Measurements from ENCODE around the gene KIAA1755. TPM values are rescaled to one million over a fixed set of nuclear protein-coding genes. Genes with fewer than 3 reads are reported as not detected.

Gene KIAA1755
- total RNA-seq, 2 experiments from 2014 or later = not detected

DNA sequence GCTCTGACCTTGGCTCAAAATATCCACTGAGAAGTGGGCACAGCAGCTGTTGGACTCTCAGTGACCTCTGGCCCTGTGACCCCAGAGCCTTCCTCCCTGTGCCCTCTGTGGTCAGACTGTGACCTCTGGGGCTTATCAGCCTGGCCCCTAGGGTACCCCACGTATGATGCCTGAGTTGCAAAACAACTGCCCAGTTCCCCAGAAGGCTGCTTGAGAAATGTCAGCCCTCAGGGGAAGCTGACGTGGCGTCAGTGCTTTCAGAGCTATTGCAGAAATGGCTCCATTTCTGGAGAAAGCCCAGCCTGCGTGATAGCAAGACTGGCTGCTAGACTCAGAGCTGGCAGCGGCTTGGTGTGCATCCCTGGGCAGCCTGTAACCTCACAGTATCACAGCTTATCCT is 63.9 kb downstream of the KIAA1755 start:
- CTCF ChIA-PET = interaction anchor here (0.9 to 1.3 kb wide), 2 partner anchors 8 to 24 kb away, joined by 4 read pairs; no protein-coding TSS in a partner anchor
- Mint-ChIP-seq H3K27ac (no peak overlapping the region), H3K9me3 (ENCODE audit: low read depth) (peaks cover 4% of the 10 kb centered on the region), H3K36me3 (ENCODE audit: low read depth) (no peaks in the 10 kb centered on the region), H3K27me3 (peaks cover 7% of the 10 kb centered on the region), H3K4me3 (no peak overlapping the region), H3K4me1 (no peaks in the 10 kb centered on the region)
- DNase-seq (no peak), ATAC-seq (no peak)
- intact Hi-C loops (cut with DNase I, micrococcal nuclease) = no loop called here
- POLR2A ChIA-PET = no interaction called here

DNA sequence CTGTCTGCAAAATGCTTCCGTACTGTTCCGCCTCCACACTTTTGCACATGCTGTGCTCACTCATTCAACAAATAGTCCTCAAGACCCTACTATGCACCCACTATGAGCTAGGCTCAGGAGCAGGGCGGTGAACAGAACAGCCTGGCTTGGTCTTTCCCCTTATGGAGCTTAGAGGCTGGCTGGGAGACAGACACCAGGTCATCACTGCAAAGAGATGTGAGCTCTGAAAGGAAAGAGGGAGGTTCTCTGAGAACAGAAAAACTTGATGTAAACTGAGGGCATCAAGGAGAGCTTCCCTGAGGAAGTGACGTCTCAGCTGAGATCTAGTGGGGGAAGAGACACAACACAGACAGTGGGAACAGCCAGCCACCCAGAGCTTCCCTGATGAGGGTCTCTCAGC is 64.5 kb downstream of the KIAA1755 start:
- no peak for ATAC-seq
- POLR2A ChIA-PET = no interaction called here
- H3K4me3 Mint-ChIP-seq = no peak overlapping the region
- no peaks in the 10 kb centered on the region for H3K36me3 Mint-ChIP-seq (ENCODE audit: low read depth)
- peaks cover 4% of the 10 kb centered on the region for H3K9me3 Mint-ChIP-seq (ENCODE audit: low read depth)
- H3K27ac Mint-ChIP-seq = no peak overlapping the region
- peaks cover 7% of the 10 kb centered on the region for H3K27me3 Mint-ChIP-seq
- intact Hi-C loops (cut with DNase I, micrococcal nuclease) = no loop called here
- no peak for DNase-seq
- H3K4me1 Mint-ChIP-seq = no peaks in the 10 kb centered on the region
- CTCF ChIA-PET = interaction anchor here (0.9 to 1.3 kb wide), 2 partner anchors 9 to 25 kb away, joined by 4 read pairs; no protein-coding TSS in a partner anchor

DNA sequence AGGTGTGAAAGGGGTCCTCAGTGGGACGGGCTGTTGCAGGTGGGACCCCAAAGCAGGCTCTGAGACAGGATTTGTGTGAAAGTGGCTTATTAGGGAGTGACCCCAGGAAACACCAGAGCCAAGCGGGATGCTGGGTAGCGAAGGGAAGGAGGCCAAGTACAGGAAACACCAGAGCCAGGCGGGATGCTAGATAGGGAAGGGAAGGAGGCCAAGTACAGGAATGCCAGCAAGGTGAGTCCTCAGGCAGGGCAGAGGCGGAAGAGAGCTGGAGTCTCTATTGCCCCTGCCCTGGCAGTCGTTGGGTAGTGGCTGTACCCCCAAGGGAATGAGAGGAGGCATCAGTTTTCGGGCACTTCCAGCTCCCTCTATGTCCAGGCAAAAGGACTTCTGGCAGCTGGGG is 65.0 kb downstream of the KIAA1755 start:
- ChIA-PET POLR2A (no interaction called here), CTCF (interaction anchor here (0.7 to 1.3 kb wide), 3 partner anchors 9 to 631 kb away, joined by 3 to 4 read pairs (median 4); no protein-coding TSS in a partner anchor)
- intact Hi-C loops (cut with DNase I, micrococcal nuclease) = no loop called here
- peaks cover 4% of the 10 kb centered on the region for H3K9me3 Mint-ChIP-seq (ENCODE audit: low read depth)
- no peak overlapping the region for H3K4me3 Mint-ChIP-seq
- peaks cover 7% of the 10 kb centered on the region for H3K27me3 Mint-ChIP-seq
- H3K27ac Mint-ChIP-seq = no peak overlapping the region
- no peak for ATAC-seq
- no peaks in the 10 kb centered on the region for H3K36me3 Mint-ChIP-seq (ENCODE audit: low read depth)
- H3K4me1 Mint-ChIP-seq = no peaks in the 10 kb centered on the region
- DNase-seq = no peak

DNA sequence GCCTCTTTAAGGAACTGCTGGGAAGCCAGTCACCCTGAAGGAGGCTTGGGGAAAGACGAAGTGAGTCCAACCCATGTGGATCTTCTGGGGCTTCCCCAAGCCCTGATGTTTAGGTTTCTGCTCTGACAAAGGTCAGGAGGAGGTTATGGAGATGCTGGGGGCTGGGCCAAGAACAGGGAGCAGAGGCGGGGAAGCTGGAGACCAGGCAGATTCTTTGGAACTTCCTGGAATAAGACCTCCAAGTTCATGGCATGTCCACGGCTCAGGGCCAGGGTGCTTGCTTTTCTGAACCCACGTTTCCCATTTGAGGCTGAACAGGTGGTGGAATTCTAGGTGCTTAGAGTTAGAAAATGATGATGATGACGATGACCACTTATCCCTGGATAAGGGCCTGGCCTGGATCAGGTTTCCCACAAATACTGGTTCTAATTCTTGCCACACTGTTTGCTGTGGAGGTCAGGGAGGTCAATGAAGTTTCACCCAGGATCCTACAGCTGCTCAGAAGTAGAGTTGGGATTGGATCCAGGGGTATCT is 65.5 kb downstream of the KIAA1755 start:
- no peak overlapping the region for H3K4me3 Mint-ChIP-seq
- CTCF ChIA-PET = interaction anchor here (0.7 kb wide), 1 partner anchor 630 kb away, joined by 3 read pairs; no protein-coding TSS in a partner anchor
- ATAC-seq (no peak), DNase-seq (no peak)
- no peak overlapping the region for H3K27ac Mint-ChIP-seq
- H3K4me1 Mint-ChIP-seq = no peaks in the 10 kb centered on the region
- intact Hi-C loops (cut with DNase I, micrococcal nuclease) = no loop called here
- POLR2A ChIA-PET = no interaction called here
- peaks cover 4% of the 10 kb centered on the region for H3K9me3 Mint-ChIP-seq (ENCODE audit: low read depth)
- H3K27me3 Mint-ChIP-seq = peaks cover 7% of the 10 kb centered on the region
- H3K36me3 Mint-ChIP-seq (ENCODE audit: low read depth) = no peaks in the 10 kb centered on the region

DNA sequence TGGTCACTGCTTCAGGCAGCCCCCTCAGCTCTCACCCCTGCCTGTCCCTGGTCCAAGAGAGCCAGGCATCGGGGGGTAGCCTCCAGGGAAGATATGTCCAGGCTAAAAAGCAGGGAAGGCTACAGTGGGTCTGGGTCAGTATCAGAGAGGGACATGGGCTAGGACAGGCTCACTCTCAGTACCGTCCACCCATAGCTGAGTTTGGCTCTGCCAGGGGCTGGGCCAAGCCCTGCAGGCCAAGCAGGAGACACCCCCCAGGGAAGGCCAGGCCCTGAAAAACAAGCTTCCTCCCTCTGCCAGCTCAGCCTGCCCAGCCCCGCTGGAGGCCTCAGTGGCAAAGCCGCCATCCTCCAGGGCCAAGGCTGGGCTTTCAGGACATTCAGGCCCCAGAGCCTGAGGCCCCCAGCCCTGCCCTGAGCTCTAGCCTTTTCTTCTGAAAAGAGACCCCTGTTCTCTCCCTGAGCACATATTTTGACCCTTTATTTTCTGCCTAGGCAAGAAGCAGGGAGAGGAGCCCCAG is 66.9 kb downstream of the KIAA1755 start:
- no peak overlapping the region for H3K4me3 Mint-ChIP-seq
- POLR2A ChIA-PET = no interaction called here
- intact Hi-C loops (cut with DNase I, micrococcal nuclease) = no loop called here
- no peaks in the 10 kb centered on the region for H3K36me3 Mint-ChIP-seq (ENCODE audit: low read depth)
- no peaks in the 10 kb centered on the region for H3K4me1 Mint-ChIP-seq
- H3K27me3 Mint-ChIP-seq = peaks cover 7% of the 10 kb centered on the region
- no peak overlapping the region for H3K27ac Mint-ChIP-seq
- CTCF ChIA-PET = interaction anchor here (0.6 kb wide), 1 partner anchor 300 kb away, joined by 4 read pairs; no protein-coding TSS in a partner anchor
- no peak for DNase-seq
- no peak for ATAC-seq
- peaks cover 4% of the 10 kb centered on the region for H3K9me3 Mint-ChIP-seq (ENCODE audit: low read depth)

DNA sequence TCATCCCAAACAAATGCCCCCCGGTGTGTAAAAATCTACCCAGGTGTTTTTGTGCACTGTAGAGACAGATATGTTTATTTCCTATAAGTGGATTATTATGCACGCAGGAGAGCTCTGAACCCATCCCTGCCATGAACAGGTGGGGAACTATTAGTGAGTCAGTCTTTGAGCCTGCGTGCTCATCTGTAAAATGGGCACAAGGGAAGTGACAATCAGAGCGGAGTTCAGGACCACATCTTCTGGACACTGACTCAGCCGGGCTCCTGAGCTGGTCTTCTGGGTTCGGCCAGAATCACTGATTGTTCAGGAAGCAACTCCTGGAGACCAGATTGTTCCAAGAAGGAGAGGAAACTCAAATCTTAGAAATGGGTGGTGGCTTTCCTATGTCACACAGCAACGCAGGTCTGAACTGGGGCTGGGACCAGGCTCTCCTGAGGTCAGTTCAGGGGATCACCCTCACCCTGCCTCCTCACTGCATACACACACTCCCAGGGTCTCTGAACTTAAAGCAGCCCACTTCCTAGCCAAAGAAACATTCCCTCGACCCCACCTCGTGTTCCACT is 68.1 kb downstream of the KIAA1755 start:
- no peaks in the 10 kb centered on the region for H3K4me1 Mint-ChIP-seq
- intact Hi-C loops (cut with DNase I, micrococcal nuclease) = no loop called here
- ATAC-seq = no peak
- no peaks in the 10 kb centered on the region for H3K36me3 Mint-ChIP-seq (ENCODE audit: low read depth)
- peaks cover 7% of the 10 kb centered on the region for H3K27me3 Mint-ChIP-seq
- DNase-seq = no peak
- CTCF ChIA-PET = interaction anchor here (0.9 to 1.3 kb wide), 2 partner anchors 29 to 33 kb away, joined by 3 read pairs; no protein-coding TSS in a partner anchor
- no peak overlapping the region for H3K27ac Mint-ChIP-seq
- POLR2A ChIA-PET = interaction anchor here (0.6 kb wide), 2 partner anchors 20 to 187 kb away, joined by 3 to 4 read pairs; no protein-coding TSS in a partner anchor
- H3K4me3 Mint-ChIP-seq = no peak overlapping the region
- peaks cover 4% of the 10 kb centered on the region for H3K9me3 Mint-ChIP-seq (ENCODE audit: low read depth)

DNA sequence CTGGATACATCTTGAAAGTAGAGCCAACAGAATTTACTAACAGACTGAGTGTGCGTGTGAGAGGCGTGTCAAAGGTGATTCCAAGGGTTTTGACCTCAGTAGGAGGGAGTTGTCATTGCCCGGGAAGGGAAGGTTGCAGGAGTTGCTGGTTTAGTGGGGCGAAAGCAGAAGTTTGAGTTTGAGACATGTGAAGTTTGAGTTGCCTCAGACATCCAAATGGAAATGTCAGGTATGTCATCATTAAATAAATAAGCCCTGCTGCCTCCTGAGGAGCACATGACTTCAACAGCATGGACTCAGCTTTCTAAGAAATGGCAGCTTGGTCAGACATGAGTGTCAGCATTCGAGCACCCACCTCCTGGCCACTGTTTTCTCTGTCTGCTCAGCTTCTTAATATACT is 68.9 kb downstream of the KIAA1755 start:
- Mint-ChIP-seq H3K27me3 (peaks cover 5% of the 10 kb centered on the region), H3K27ac (no peak overlapping the region), H3K9me3 (ENCODE audit: low read depth) (peaks cover 4% of the 10 kb centered on the region), H3K4me1 (no peaks in the 10 kb centered on the region), H3K4me3 (no peak overlapping the region), H3K36me3 (ENCODE audit: low read depth) (no peaks in the 10 kb centered on the region)
- intact Hi-C loops (cut with DNase I, micrococcal nuclease) = no loop called here
- ATAC-seq (no peak), DNase-seq (no peak)
- POLR2A ChIA-PET = no interaction called here
- CTCF ChIA-PET = interaction anchor here (0.9 to 1.3 kb wide), 2 partner anchors 29 to 34 kb away, joined by 3 read pairs; no protein-coding TSS in a partner anchor

DNA sequence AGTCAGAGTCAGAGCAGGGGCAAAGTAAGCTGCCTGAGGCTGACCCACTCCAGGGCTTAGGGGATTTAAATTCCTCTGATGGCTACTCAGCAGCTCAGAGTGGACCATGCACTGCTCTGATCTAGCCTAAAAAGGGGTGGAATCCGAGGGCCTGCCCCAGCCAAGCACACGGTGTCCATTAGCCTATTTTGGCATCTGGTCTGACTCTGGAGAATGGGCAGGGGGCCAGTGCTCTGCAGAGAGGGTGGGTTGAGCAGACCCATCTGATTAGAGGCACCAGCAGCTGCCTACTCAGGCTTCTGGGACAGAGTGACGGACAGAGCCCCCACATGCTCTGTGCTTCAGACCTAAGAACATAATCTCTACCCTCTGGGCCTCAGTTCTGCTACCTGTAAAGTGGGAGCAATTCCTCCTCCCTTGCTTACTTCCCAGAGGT is 69.6 kb downstream of the KIAA1755 start:
- intact Hi-C loops (cut with DNase I, micrococcal nuclease) = no loop called here
- ATAC-seq (no peak), DNase-seq (no peak)
- peaks cover 4% of the 10 kb centered on the region for H3K9me3 Mint-ChIP-seq (ENCODE audit: low read depth)
- CTCF ChIA-PET = interaction anchor here (1.3 kb wide), 1 partner anchor 30 kb away, joined by 3 read pairs; no protein-coding TSS in a partner anchor
- H3K4me3 Mint-ChIP-seq = no peak overlapping the region
- H3K36me3 Mint-ChIP-seq (ENCODE audit: low read depth) = no peaks in the 10 kb centered on the region
- H3K27me3 Mint-ChIP-seq = peaks cover 5% of the 10 kb centered on the region
- POLR2A ChIA-PET = no interaction called here
- H3K27ac Mint-ChIP-seq = no peak overlapping the region
- no peaks in the 10 kb centered on the region for H3K4me1 Mint-ChIP-seq

DNA sequence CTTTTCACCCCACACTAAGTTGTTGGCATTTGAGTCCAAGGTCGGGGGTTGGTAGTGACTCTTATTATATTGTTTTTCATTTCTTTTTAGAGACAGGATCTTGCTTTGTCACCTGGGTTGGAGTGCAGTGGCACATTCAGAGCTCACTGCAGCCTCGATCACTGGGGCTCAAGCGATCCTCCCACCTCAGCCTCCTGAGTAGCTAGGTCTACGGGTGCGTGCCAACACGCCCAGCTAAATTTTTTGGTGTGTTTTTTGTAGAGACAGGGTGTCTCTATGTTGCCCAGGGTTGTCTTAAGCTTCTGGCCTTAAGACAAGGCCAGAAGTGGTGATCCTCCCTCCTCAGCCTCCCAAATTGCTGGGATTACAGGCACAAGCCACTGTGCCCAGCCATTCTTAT is 70.4 kb downstream of the KIAA1755 start:
- Mint-ChIP-seq H3K36me3 (ENCODE audit: low read depth) (no peaks in the 10 kb centered on the region), H3K27ac (no peak overlapping the region), H3K27me3 (peaks cover 4% of the 10 kb centered on the region), H3K4me3 (no peak overlapping the region), H3K9me3 (ENCODE audit: low read depth) (peaks cover 4% of the 10 kb centered on the region), H3K4me1 (no peaks in the 10 kb centered on the region)
- intact Hi-C loops (cut with DNase I, micrococcal nuclease) = no loop called here
- CTCF ChIA-PET = no interaction called here
- no peak for DNase-seq
- no peak for ATAC-seq
- POLR2A ChIA-PET = no interaction called here

DNA sequence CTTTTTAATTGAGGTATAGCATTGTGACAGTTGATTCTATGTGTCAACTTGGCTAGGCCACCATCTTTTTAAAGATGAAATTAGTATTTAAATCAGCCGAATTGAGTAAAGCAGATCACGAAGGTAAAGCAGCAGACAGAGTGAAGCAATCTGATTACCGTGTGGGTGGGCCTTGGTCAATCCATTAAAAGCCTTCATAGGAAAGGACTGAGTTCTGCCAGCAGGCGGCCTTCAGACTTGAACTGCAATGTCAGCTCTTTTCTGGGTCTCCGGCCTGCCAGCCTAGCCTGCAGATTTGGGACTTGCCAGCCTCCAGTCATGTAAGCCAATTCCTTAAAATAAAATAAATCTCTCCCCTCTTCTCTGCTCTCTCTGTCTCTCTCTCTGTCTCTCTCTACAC is 73.0 kb downstream of the KIAA1755 start:
- Mint-ChIP-seq H3K4me3 (no peak overlapping the region), H3K27ac (no peak overlapping the region), H3K9me3 (ENCODE audit: low read depth) (no peaks in the 10 kb centered on the region), H3K27me3 (peaks cover 8% of the 10 kb centered on the region), H3K36me3 (ENCODE audit: low read depth) (no peaks in the 10 kb centered on the region), H3K4me1 (no peaks in the 10 kb centered on the region)
- ChIA-PET POLR2A (no interaction called here), CTCF (no interaction called here)
- DNase-seq (no peak), ATAC-seq (no peak)
- intact Hi-C loops (cut with DNase I, micrococcal nuclease) = no loop called here

DNA sequence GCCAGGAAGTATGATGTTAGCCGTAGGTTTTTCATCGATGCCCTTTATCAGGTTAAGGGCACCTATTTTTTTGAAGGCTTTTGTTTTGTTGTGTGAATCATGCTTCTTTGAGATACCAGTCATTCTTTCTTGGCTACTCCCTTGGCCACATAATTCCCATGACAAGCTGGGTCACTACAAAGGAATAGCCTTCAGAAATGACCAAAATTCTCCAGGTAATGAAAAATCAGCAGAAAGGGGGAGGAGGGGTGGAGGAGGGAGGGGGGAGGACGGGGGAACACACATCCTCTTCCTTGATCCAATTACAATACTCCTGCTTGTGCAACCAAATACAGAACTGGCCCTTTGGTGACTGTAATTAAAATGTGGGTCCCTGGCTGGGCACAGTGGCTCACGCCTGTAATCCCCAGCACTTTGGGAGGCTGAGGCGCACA is 73.7 kb downstream of the KIAA1755 start:
- DNase-seq (no peak), ATAC-seq (no peak)
- H3K4me3 Mint-ChIP-seq = no peak overlapping the region
- no peak overlapping the region for H3K27ac Mint-ChIP-seq
- no peaks in the 10 kb centered on the region for H3K9me3 Mint-ChIP-seq (ENCODE audit: low read depth)
- ChIA-PET CTCF (no interaction called here), POLR2A (no interaction called here)
- peaks cover 8% of the 10 kb centered on the region for H3K27me3 Mint-ChIP-seq
- intact Hi-C loops (cut with DNase I, micrococcal nuclease) = no loop called here
- no peaks in the 10 kb centered on the region for H3K36me3 Mint-ChIP-seq (ENCODE audit: low read depth)
- no peaks in the 10 kb centered on the region for H3K4me1 Mint-ChIP-seq

DNA sequence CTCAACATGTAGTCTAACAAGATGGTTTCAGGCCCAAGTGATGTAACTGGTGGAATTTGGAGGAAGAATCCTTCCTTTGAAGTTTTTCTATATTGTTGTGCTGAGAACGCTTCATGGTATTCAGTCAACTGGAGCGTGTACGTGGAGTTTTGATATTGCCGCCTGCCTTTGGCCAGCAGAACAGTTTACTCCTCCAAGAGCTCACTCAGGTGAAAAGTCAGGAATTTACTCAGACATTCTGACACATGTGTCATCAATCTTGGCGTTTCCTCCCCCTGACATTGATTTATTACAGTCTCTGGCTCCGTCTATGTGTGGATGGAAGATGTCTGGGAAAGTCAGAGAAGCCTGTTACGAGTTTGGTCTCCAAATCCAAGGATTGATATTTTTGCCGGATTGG is 76.4 kb downstream of the KIAA1755 start:
- Mint-ChIP-seq H3K4me1 (no peaks in the 10 kb centered on the region), H3K4me3 (no peak overlapping the region), H3K9me3 (ENCODE audit: low read depth) (no peaks in the 10 kb centered on the region), H3K36me3 (ENCODE audit: low read depth) (no peaks in the 10 kb centered on the region), H3K27me3 (peaks cover 15% of the 10 kb centered on the region), H3K27ac (no peak overlapping the region)
- ChIA-PET CTCF (no interaction called here), POLR2A (no interaction called here)
- DNase-seq (no peak), ATAC-seq (no peak)
- intact Hi-C loops (cut with DNase I, micrococcal nuclease) = no loop called here
